Stimulated activated CD4-positive, alpha-beta T cell treated with anti-CD3 and anti-CD28 coated beads, Interleukin-12 subunit alpha, Interleukin-12 subunit beta, amount 100 ng/mL, for 24 hours (primary cell): ENCODE results near the gene OIP5.

Source experiments
- DNase-seq, 2 experiments: peaks; one replicate each; pipeline ENCODE4 v3.0.0-alpha.2; 2020; ENCODE audit warnings: low read depth in 2 of 2

OIP5 gene

GRCh38 chr15:41259546-41260189 lies 72.7 kb downstream of the OIP5 start:
- no peak for DNase-seq
